CD14-positive monocyte (primary cell): Measurements from ENCODE around the gene AKR1D1. TPM values are rescaled to one million over a fixed set of nuclear protein-coding genes. Genes with fewer than 3 reads are reported as not detected.
"Not testable (repeated sequence)": the region's sequence is repeated elsewhere in the genome, so short reads cannot be mapped to it uniquely, and the experiment has no call there.

ENCODE experiments used
- DNase-seq, 3 donors: peaks; one replicate each; pipeline ENCODE4 v3.0.0-alpha.2; 2011 to 2022
- H2AFZ ChIP-seq: 2 replicates; pipeline ENCODE4 v1.6.0; 2012; ENCODE audit warnings: mild to moderate bottlenecking, low read depth, low read length, inconsistent platforms; ENCODE audit not compliant: insufficient read depth, poor library complexity, severe bottlenecking
- H3K27ac ChIP-seq, 2 donors: 1 replicate in 1 of 2; 2 replicates in 1 of 2; pipeline ENCODE4 v1.5.1; 2012 to 2013; ENCODE audit warnings: low read length in 2 of 2, control low read depth in 1 of 2, inconsistent platforms in 1 of 2, low read depth in 1 of 2, mild to moderate bottlenecking in 1 of 2
- H3K27me3 ChIP-seq, 2 donors: one replicate each; pipeline versions ENCODE4 v1.6.0 to v1.6.1; 2011 to 2013; ENCODE audit warnings: low read length in 2 of 2; ENCODE audit not compliant: control insufficient read depth in 2 of 2, insufficient read depth in 2 of 2
- H3K36me3 ChIP-seq, 2 donors: replicated peaks in 1 of 2; 1 replicate in 1 of 2; 2 replicates in 1 of 2; pipeline versions ENCODE4 v1.5.1 to v1.6.1; 2012 to 2013; ENCODE audit warnings: low read length in 2 of 2, control low read depth in 1 of 2, inconsistent platforms in 1 of 2, mild to moderate bottlenecking in 1 of 2; ENCODE audit not compliant: insufficient read depth in 2 of 2, control insufficient read depth in 1 of 2
- H3K4me1 ChIP-seq, 2 donors: 1 replicate in 1 of 2; 2 replicates in 1 of 2; pipeline versions ENCODE4 v1.5.1 to v1.6.1; 2012 to 2013; ENCODE audit warnings: low read length in 2 of 2, control low read depth in 1 of 2, inconsistent platforms in 1 of 2, mild to moderate bottlenecking in 1 of 2, moderate library complexity in 1 of 2; ENCODE audit not compliant: insufficient read depth in 2 of 2, control insufficient read depth in 1 of 2
- H3K4me2 ChIP-seq: replicated peaks from 2 replicates; pipeline ENCODE3; 2012; ENCODE audit warnings: low read length, moderate library complexity, mild to moderate bottlenecking; ENCODE audit not compliant: poor library complexity, severe bottlenecking; ENCODE audit errors: extremely low read depth
- H3K4me3 ChIP-seq, 3 experiments: fragments of 200-600 bp in 1 of 3; sonication (generic) in 1 of 3; replicated peaks in 1 of 3; 1 replicate in 2 of 3; 2 replicates in 1 of 3; pipeline ENCODE4 v1.5.1; 2011 to 2013; ENCODE audit warnings: low read length in 3 of 3, mild to moderate bottlenecking in 3 of 3, control low read depth in 2 of 3, low read depth in 2 of 3, inconsistent platforms in 1 of 3, moderate library complexity in 1 of 3
- H3K79me2 ChIP-seq: 2 replicates; pipeline ENCODE4 v1.6.0; 2012; ENCODE audit warnings: mild to moderate bottlenecking, control low read depth, inconsistent platforms, low read length, moderate library complexity; ENCODE audit not compliant: insufficient read depth
- H3K9ac ChIP-seq: 2 replicates; pipeline ENCODE4 v1.6.0; 2017; ENCODE audit warnings: low read length, mild to moderate bottlenecking; ENCODE audit not compliant: insufficient read depth, poor library complexity, severe bottlenecking
- H3K9me3 ChIP-seq, 2 donors: replicated peaks in 1 of 2; 1 replicate in 1 of 2; 2 replicates in 1 of 2; pipeline versions ENCODE4 v1.5.1 to v1.6.1; 2012 to 2013; ENCODE audit warnings: low read length in 2 of 2, control low read depth in 1 of 2; ENCODE audit not compliant: control insufficient read depth in 1 of 2, insufficient read depth in 1 of 2
- H4K20me1 ChIP-seq: 2 replicates; pipeline ENCODE4 v1.6.0; 2012; ENCODE audit warnings: mild to moderate bottlenecking, low read length, control low read depth, moderate library complexity; ENCODE audit not compliant: insufficient read depth
- H3K27ac Mint-ChIP-seq, 7 donors: one replicate each; pipeline ENCODE4 v1.8.0; 2020; ENCODE audit warnings: mild to moderate bottlenecking in 7 of 7, mixed read lengths in 7 of 7, moderate library complexity in 6 of 7, inconsistent platforms in 2 of 7
- H3K27me3 Mint-ChIP-seq, 3 donors: one replicate each; pipeline ENCODE4 v1.8.0; 2021 to 2022; ENCODE audit warnings: low read depth in 3 of 3, mild to moderate bottlenecking in 3 of 3, mixed read lengths in 3 of 3, moderate library complexity in 3 of 3, inconsistent platforms in 1 of 3
- H3K36me3 Mint-ChIP-seq, 2 donors: one replicate each; pipeline ENCODE4 v1.8.0; 2020; ENCODE audit warnings: mixed read lengths in 2 of 2, inconsistent platforms in 1 of 2, mild to moderate bottlenecking in 1 of 2
- H3K4me1 Mint-ChIP-seq: one replicate; pipeline ENCODE4 v1.8.0; 2020; ENCODE audit warnings: mild to moderate bottlenecking, mixed read lengths
- H3K4me3 Mint-ChIP-seq, 2 donors: one replicate each; pipeline ENCODE4 v1.8.0; 2020; ENCODE audit warnings: mild to moderate bottlenecking in 2 of 2, mixed read lengths in 2 of 2, moderate library complexity in 1 of 2
- H3K9me3 Mint-ChIP-seq, 7 donors: one replicate each; pipeline ENCODE4 v1.8.0; 2020 to 2022; ENCODE audit warnings: mixed read lengths in 7 of 7, mild to moderate bottlenecking in 6 of 7, moderate library complexity in 6 of 7, inconsistent platforms in 2 of 7
- WGBS: methylation state at CpG from one replicate; pipeline ENCODE4 v1.1.5; 2013; ENCODE audit warnings: missing lambda C conversion rate; ENCODE audit not compliant: insufficient coverage; 5-methylcytosine and 5-hydroxymethylcytosine counted together
- intact Hi-C, 2 donors: fragments of 100-400 bp; cut with micrococcal nuclease; formaldehyde crosslinking; loops; one replicate each; pipeline versions ENCODE4 v1.15.0 to v1.15.1; 2023
- polyA plus RNA-seq, 3 donors: library from polyadenylated mRNA; depleted of rRNA in 1 of 3; unstranded in 2 of 3; stranded (reverse) in 1 of 3; fragments of 300-500 nt in 2 of 3; fragments of >200 nt in 1 of 3; fragmentation: Illumina TruSeq in 2 of 3; gene quantifications; 1 replicate in 2 of 3; 2 replicates in 1 of 3; pipeline ENCODE4 v1.2.3, GENCODE V29; 2012 to 2021
- TF ChIP-seq, protein P1 (sequence below): fragments of 200-600 bp; IDR thresholded peaks from one replicate; pipeline ENCODE4 v1.8.0; 2022; ENCODE audit warnings: antibody characterized with exemption, mild to moderate bottlenecking

AKR1D1 gene
- polyA plus RNA-seq, 3 donors: not detected

DNA sequence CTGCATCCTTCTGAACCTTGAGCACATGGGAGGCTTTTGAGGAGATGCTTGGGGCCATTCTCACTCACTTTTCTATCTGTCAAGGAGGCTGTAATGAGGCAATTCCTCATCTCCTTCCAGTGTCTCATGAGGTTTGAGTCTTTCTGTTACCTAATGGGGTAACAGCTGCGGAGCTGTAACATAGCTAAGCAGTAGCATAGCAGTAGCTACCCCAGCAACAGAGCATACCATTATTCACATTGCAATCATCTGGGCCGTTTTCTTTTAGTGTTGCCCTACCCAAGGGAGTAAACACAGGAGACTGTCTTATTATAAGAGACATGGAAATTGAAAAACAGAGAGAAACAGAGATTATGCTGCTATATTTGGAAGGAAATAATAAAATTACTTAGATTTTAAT is 68.7 kb downstream of the AKR1D1 start:
- no peak for DNase-seq
- Mint-ChIP-seq H3K36me3 (no peaks in the 10 kb centered on the region), H3K27me3 (peaks cover 1 to 2% (median 1%) of the 10 kb centered on the region in 3 donors), H3K27ac (no peak overlapping the region), H3K9me3 (peaks cover 2 to 15% (median 6%) of the 10 kb centered on the region in 7 donors), H3K4me3 (no peak overlapping the region), H3K4me1 (peaks cover 3% of the 10 kb centered on the region)
- no peak overlapping the region for H2AFZ ChIP-seq
- H3K4me1 ChIP-seq: no peaks in the 10 kb centered on the region
- no peaks in the 10 kb centered on the region for H3K79me2 ChIP-seq
- WGBS: no CpG with 5 or more reads among the region's 2 CpGs
- no peaks in the 10 kb centered on the region for H3K36me3 ChIP-seq
- no peak overlapping the region for H3K27ac ChIP-seq
- H3K27me3 ChIP-seq: no peaks in the 10 kb centered on the region
- no peak overlapping the region for H3K4me2 ChIP-seq
- intact Hi-C loops: no loop called here
- H3K9ac ChIP-seq: no peak overlapping the region
- peaks cover 0 to 8% of the 10 kb centered on the region in 2 donors for H3K9me3 ChIP-seq
- H4K20me1 ChIP-seq: no peaks in the 10 kb centered on the region
- no peak overlapping the region for H3K4me3 ChIP-seq
- TF ChIP-seq, protein P1, sequence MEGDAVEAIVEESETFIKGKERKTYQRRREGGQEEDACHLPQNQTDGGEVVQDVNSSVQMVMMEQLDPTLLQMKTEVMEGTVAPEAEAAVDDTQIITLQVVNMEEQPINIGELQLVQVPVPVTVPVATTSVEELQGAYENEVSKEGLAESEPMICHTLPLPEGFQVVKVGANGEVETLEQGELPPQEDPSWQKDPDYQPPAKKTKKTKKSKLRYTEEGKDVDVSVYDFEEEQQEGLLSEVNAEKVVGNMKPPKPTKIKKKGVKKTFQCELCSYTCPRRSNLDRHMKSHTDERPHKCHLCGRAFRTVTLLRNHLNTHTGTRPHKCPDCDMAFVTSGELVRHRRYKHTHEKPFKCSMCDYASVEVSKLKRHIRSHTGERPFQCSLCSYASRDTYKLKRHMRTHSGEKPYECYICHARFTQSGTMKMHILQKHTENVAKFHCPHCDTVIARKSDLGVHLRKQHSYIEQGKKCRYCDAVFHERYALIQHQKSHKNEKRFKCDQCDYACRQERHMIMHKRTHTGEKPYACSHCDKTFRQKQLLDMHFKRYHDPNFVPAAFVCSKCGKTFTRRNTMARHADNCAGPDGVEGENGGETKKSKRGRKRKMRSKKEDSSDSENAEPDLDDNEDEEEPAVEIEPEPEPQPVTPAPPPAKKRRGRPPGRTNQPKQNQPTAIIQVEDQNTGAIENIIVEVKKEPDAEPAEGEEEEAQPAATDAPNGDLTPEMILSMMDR: no peak

DNA sequence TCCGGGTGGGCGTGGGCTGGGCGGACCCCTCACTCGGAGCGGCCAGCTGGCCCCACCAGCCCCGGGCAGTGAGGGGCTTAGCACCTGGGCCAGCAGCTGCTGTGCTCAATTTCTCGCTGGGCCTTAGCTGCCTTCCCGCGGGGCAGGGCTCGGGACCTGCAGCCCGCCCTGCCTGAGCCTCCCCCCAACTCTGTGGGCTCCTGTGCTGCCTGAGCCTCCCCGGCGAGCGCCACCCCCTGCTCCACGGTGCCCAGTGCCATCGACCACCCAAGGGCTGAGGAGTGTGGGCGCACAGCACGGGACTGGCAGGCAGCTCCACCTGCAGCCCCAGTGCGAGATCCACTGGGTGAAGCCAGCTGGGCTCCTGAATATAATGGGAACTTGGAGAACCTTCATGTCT is 70.0 kb downstream of the AKR1D1 start:
- H3K27ac Mint-ChIP-seq, H3K36me3 ChIP-seq, DNase-seq, H3K4me3 ChIP-seq, H3K9ac ChIP-seq, H3K4me3 Mint-ChIP-seq, H3K4me2 ChIP-seq, H3K79me2 ChIP-seq, intact Hi-C loops, H4K20me1 ChIP-seq, H3K9me3 ChIP-seq, H3K27ac ChIP-seq, H3K4me1 ChIP-seq, H3K27me3 Mint-ChIP-seq, H3K27me3 ChIP-seq, H3K4me1 Mint-ChIP-seq, H3K36me3 Mint-ChIP-seq, H2AFZ ChIP-seq: not testable (repeated sequence)
- H3K9me3 Mint-ChIP-seq: peaks cover 2 to 15% (median 6%) of the 10 kb centered on the region in 7 donors
- 92% methylated on average over 10 of the region's 19 CpGs for WGBS

DNA sequence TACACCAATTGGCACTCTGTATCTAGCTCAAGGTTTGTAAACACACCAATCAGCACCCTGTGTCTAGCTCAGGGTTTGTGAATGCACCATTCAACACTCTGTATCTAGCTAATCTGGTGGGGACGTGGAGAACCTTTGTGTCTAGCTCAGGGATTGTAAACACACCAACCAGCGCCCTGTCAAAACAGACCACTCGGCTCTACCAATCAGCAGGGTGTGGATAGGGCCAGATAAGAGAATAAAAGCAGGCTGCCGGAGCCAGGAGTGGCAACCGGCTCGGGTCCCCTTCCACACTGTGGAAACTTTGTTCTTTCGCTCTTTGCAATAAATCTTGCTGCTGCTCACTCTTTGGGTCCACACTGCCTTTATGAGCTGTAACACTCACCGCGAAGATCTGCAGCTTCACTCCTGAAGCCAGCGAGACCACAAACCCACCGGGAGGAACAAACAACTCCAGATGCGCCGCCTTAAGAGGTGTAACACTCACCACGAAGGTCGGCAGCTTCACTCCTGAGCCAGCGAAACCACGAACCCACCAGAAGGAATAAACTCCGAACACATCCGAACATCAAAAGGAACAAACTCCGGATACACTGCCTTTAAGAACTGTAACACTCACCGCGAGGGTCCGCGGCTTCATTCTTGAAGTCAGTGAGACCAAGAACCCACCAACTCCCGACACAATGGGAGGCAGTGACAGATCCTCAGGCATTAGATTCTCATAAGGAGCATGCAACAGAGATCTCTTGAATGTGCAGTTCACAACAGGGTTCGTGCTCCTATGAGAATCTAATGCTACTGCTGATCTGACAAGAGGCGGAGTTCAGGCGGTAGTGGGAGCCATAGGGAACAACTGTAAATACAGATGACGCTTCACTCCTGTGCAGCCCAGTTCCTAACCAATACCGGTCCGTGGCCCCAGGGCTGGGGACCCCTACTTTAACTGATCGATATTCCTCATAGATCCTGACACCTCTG is 70.8 kb downstream of the AKR1D1 start:
- peak overlapping the region; percentile 61 for H2AFZ ChIP-seq
- peak overlapping the region; percentile 66 for H3K4me2 ChIP-seq
- not testable (repeated sequence) for DNase-seq

More for the DNA sequence above, 70.8 kb downstream of the AKR1D1 start:
- H3K9me3 ChIP-seq, H3K79me2 ChIP-seq, intact Hi-C loops, H3K4me1 Mint-ChIP-seq, H3K36me3 Mint-ChIP-seq, H4K20me1 ChIP-seq, H3K27ac ChIP-seq, H3K36me3 ChIP-seq, H3K27me3 Mint-ChIP-seq, H3K27me3 ChIP-seq, H3K4me1 ChIP-seq: not testable (repeated sequence)
- Histone ChIP-seq H3K9ac (peak overlapping the region; percentile 36), H3K4me3 (peak overlapping the region; percentile 6 to 69 (median 60))
- Mint-ChIP-seq H3K4me3 (peak overlapping the region in 1 of 2 donors; percentile 87), H3K9me3 (peaks cover 2 to 15% (median 6%) of the 10 kb centered on the region in 7 donors), H3K27ac (peak overlapping the region in 1 of 7 donors; percentile 62)
- WGBS: 49% methylated on average over 23 of the region's 32 CpGs
